ENCODE results near the gene CD27.

CD27 gene

DNA sequence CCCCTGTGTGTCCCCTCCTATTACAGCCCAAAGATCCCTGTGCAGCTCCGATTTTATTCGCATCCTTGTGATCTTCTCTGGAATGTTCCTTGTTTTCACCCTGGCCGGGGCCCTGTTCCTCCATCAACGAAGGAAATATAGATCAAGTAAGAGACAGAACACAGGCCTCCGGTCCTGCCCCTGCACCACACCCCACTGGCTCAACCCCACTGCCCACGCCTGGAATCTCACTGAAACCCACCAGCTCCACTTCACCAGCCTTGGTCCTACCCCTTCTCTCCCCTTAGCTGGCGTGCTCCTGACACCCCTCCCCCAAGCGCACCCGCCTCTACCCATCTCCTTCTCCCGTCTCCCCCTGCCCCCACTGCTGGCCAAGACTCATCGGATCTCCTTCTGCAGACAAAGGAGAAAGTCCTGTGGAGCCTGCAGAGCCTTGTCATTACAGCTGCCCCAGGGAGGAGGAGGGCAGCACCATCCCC lies 6.2 kb downstream of the CD27 start:
- H2AFZ ChIP-seq (ENCODE audit: low read length): peak overlapping the region; percentile 65
- H3K9ac ChIP-seq (ENCODE audit: low read length): peak overlapping the region; percentile 95
- H3F3A ChIP-seq (ENCODE audit: insufficient read depth, low read length): peaks cover 26% of the 10 kb centered on the region
- H3K27me3 ChIP-seq (replicated peaks; ENCODE audit: insufficient read depth, low read length): no peaks in the 10 kb centered on the region
- peaks cover 32% of the 10 kb centered on the region for H3K4me1 ChIP-seq (ENCODE audit: low read length)
- TF ChIP-seq, protein P1, sequence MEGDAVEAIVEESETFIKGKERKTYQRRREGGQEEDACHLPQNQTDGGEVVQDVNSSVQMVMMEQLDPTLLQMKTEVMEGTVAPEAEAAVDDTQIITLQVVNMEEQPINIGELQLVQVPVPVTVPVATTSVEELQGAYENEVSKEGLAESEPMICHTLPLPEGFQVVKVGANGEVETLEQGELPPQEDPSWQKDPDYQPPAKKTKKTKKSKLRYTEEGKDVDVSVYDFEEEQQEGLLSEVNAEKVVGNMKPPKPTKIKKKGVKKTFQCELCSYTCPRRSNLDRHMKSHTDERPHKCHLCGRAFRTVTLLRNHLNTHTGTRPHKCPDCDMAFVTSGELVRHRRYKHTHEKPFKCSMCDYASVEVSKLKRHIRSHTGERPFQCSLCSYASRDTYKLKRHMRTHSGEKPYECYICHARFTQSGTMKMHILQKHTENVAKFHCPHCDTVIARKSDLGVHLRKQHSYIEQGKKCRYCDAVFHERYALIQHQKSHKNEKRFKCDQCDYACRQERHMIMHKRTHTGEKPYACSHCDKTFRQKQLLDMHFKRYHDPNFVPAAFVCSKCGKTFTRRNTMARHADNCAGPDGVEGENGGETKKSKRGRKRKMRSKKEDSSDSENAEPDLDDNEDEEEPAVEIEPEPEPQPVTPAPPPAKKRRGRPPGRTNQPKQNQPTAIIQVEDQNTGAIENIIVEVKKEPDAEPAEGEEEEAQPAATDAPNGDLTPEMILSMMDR (IDR thresholded peaks at IDR 0.05; ENCODE audit: low read length): no peak
- TF ChIP-seq EZH2 (optimal IDR thresholded peaks at IDR 0.05; ENCODE audit: low read depth, low read length) (no peak), EZH2phosphoT487 (IDR thresholded peaks at IDR 0.05; ENCODE audit: low read length) (no peak)
- H3K36me3 ChIP-seq (replicated peaks; ENCODE audit: insufficient read depth, low read length): 0 out of 2 replicates have a peak, but pooled peaks cover 3% of the 10 kb centered on the region
- peak overlapping the region; percentile 80 for H3K4me3 ChIP-seq (ENCODE audit: low read length)
- peak overlapping the region; percentile 98 for H3K4me2 ChIP-seq (ENCODE audit: low read depth, low read length)
- no peaks in the 10 kb centered on the region for H4K20me1 ChIP-seq (ENCODE audit: insufficient read depth, low read length)
- no peaks in the 10 kb centered on the region for H3K9me2 ChIP-seq (replicated peaks; ENCODE audit: insufficient read depth, low read length)
- H3K9me3 ChIP-seq (replicated peaks; ENCODE audit: insufficient read depth, low read length): no peaks in the 10 kb centered on the region
- peak overlapping the region; percentile 85; the same call in 1 of the 2 replicates for H3K27ac ChIP-seq (ENCODE audit: low read length)
- peaks cover 41% of the 10 kb centered on the region for H3K79me2 ChIP-seq (ENCODE audit: low read length)
- DNase-seq: no peak

DNA sequence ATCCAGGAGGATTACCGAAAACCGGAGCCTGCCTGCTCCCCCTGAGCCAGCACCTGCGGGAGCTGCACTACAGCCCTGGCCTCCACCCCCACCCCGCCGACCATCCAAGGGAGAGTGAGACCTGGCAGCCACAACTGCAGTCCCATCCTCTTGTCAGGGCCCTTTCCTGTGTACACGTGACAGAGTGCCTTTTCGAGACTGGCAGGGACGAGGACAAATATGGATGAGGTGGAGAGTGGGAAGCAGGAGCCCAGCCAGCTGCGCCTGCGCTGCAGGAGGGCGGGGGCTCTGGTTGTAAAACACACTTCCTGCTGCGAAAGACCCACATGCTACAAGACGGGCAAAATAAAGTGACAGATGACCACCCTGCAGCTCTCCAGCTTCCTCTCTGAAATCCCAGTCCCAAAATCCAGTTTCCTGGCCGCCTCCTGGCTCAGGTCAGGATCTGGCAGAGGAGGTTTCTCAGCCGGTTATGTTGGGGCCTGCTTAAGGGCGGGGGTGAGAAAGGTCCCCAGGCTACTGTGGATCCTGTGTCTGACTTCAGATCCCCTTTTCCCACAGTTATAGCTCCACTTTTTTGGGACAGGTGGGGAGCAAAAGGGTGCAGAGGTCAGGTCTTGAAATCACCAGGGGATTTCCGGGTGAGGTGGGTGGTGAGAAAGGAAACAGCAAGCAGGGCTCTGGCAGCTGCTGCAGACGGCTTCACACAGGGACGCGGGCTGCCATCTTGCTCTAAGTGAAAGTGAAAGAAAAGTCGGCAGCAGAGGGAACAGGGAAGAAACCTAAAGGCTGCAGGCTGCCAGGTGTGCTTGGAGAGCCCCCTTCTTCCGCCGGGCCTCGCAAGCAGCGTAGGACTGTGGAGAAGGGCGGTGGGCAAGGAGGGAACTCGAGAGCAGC lies 6.8 kb downstream of the CD27 start, which contains the start of gene TAPBPL:
Gene TAPBPL (plus strand): TSS at position 695 of the 897 bp plus-strand sequence. CDS start 207 bp downstream, outside the sequence.
- H3K27me3 ChIP-seq (replicated peaks; ENCODE audit: insufficient read depth, low read length): no peaks in the 10 kb centered on the region
- H3K79me2 ChIP-seq (ENCODE audit: low read length): peaks cover 41% of the 10 kb centered on the region
- DNase-seq: peak; percentile 87
- H3K9me3 ChIP-seq (replicated peaks; ENCODE audit: insufficient read depth, low read length): no peaks in the 10 kb centered on the region
- H3K4me3 ChIP-seq (ENCODE audit: low read length): peak within 1 kb of the TSS; percentile 80
- peaks cover 20% of the 10 kb centered on the region for H3F3A ChIP-seq (ENCODE audit: insufficient read depth, low read length)
- peak within 1 kb of the TSS; percentile 85 for H3K27ac ChIP-seq (ENCODE audit: low read length)
- no peaks in the 10 kb centered on the region for H3K9me2 ChIP-seq (replicated peaks; ENCODE audit: insufficient read depth, low read length)
- peak within 1 kb of the TSS; percentile 95 for H3K9ac ChIP-seq (ENCODE audit: low read length)
- H4K20me1 ChIP-seq (ENCODE audit: insufficient read depth, low read length): no peaks in the 10 kb centered on the region
- H3K4me1 ChIP-seq (ENCODE audit: low read length): peaks cover 28% of the 10 kb centered on the region
- H3K36me3 ChIP-seq (replicated peaks; ENCODE audit: insufficient read depth, low read length): 0 out of 2 replicates have a peak, but pooled peaks cover 3% of the 10 kb centered on the region
- no peak for TF ChIP-seq EZH2 (optimal IDR thresholded peaks at IDR 0.05; ENCODE audit: low read depth, low read length)
- TF ChIP-seq, protein P1 (IDR thresholded peaks at IDR 0.05; ENCODE audit: low read length): no peak
- no peak for TF ChIP-seq EZH2phosphoT487 (IDR thresholded peaks at IDR 0.05; ENCODE audit: low read length)
- peak within 1 kb of the TSS; percentile 65 for H2AFZ ChIP-seq (ENCODE audit: low read length)
- peak within 1 kb of the TSS; percentile 98 for H3K4me2 ChIP-seq (ENCODE audit: low read depth, low read length)

DNA sequence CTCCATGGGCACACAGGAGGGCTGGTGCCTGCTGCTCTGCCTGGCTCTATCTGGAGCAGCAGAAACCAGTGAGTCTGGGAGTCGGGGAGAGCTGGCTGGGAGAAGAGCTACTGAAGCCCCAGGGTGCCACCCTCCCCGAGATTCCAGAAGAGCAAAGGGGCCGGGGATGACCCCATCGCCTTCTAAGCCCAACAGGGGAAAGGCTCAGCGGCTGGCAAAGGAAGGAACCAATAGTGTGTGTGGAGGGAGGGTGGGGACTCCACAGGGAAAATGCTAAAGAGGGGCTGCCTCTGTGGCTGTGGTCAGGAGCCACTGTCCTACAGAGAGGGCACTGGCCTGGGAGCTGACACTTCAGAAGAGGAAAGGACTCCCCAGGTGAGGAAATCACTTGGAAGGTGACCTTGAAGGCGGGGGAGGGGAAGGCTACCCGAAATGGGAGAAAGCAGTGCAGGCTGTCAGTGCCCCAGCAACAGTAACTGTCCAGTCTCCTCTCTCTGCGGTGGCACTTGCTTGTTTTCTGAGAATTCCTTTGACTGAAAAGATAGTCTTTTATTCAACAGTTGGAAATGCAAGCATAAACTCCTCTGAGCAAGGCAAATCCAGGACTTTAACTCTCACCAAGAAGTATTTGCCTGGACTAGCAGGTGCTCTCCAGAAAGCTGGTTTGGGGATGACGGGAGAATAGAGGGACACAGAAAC lies 7.6 kb downstream of the CD27 start:
- H3K36me3 ChIP-seq (replicated peaks; ENCODE audit: insufficient read depth, low read length): 0 out of 2 replicates have a peak, but pooled peaks cover 7% of the 10 kb centered on the region
- H3K4me2 ChIP-seq (ENCODE audit: low read depth, low read length): peak overlapping the region; percentile 98
- H3K9me2 ChIP-seq (replicated peaks; ENCODE audit: insufficient read depth, low read length): no peaks in the 10 kb centered on the region
- peak overlapping the region; percentile 95 for H3K9ac ChIP-seq (ENCODE audit: low read length)
- H3K9me3 ChIP-seq (replicated peaks; ENCODE audit: insufficient read depth, low read length): no peaks in the 10 kb centered on the region
- peak overlapping the region; percentile 80 for H3K4me3 ChIP-seq (ENCODE audit: low read length)
- TF ChIP-seq EZH2 (optimal IDR thresholded peaks at IDR 0.05; ENCODE audit: low read depth, low read length): no peak
- H3K4me1 ChIP-seq (ENCODE audit: low read length): peaks cover 20% of the 10 kb centered on the region
- H3F3A ChIP-seq (ENCODE audit: insufficient read depth, low read length): peaks cover 12% of the 10 kb centered on the region
- peaks cover 48% of the 10 kb centered on the region for H3K79me2 ChIP-seq (ENCODE audit: low read length)
- H3K27me3 ChIP-seq (replicated peaks; ENCODE audit: insufficient read depth, low read length): no peaks in the 10 kb centered on the region
- DNase-seq: peak; percentile 50
- H3K27ac ChIP-seq (ENCODE audit: low read length): peak overlapping the region; percentile 85
- no peaks in the 10 kb centered on the region for H4K20me1 ChIP-seq (ENCODE audit: insufficient read depth, low read length)
- H2AFZ ChIP-seq (ENCODE audit: low read length): 0 out of 2 replicates have a peak overlapping the region, but pooled peaks have one; percentile 5
